Common myeloid progenitor, CD34-positive (primary cell): ENCODE measurements around the gene NEGR1.

Experiments used
- CTCF ChIA-PET: fragments of 350-600 bp; sonication (Branson Sonifier 250); formaldehyde crosslinking; loops from one replicate; lab custom pipeline; 2021; ENCODE audit warnings: antibody characterized with exemption; lab: Charles Lee
- POLR2A ChIA-PET: fragments of 350-600 bp; sonication (Branson Sonifier 250); formaldehyde crosslinking; loops from one replicate; lab custom pipeline; 2021; ENCODE audit warnings: antibody characterized with exemption; lab: Charles Lee
- DNase-seq, 3 donors: peaks; one replicate each; pipeline versions ENCODE4 v3.0.0 to v3.0.0-alpha.2; 2013
- H3K27ac ChIP-seq, 2 experiments: 1 replicate in 1 of 2; 2 replicates in 1 of 2; pipeline ENCODE4 v1.7.0; 2013; ENCODE audit warnings: inconsistent platforms in 2 of 2, low read length in 2 of 2, mild to moderate bottlenecking in 2 of 2, low read depth in 1 of 2, moderate library complexity in 1 of 2; ENCODE audit not compliant: severe bottlenecking in 2 of 2, insufficient read depth in 1 of 2, poor library complexity in 1 of 2
- H3K27me3 ChIP-seq, 5 experiments: replicated peaks in 2 of 5; 1 replicate in 3 of 5; 2 replicates in 2 of 5; pipeline versions ENCODE4 v1.6.1 to v1.7.0; 2013; ENCODE audit warnings: low read length in 4 of 5, mild to moderate bottlenecking in 2 of 5, moderate library complexity in 2 of 5, inconsistent platforms in 1 of 5; ENCODE audit not compliant: insufficient read depth in 5 of 5, control insufficient read depth in 4 of 5
- H3K36me3 ChIP-seq, 4 experiments: 1 replicate in 2 of 4; 2 replicates in 2 of 4; pipeline versions ENCODE4 v1.6.1 to v1.7.0; 2013; ENCODE audit warnings: low read length in 3 of 4, control low read depth in 1 of 4, mild to moderate bottlenecking in 1 of 4; ENCODE audit not compliant: control insufficient read depth in 4 of 4, insufficient read depth in 4 of 4
- H3K4me1 ChIP-seq, 4 experiments: 1 replicate in 3 of 4; 2 replicates in 1 of 4; pipeline versions ENCODE4 v1.6.1 to v1.7.1; 2013; ENCODE audit warnings: low read length in 3 of 4, mild to moderate bottlenecking in 3 of 4, control low read depth in 1 of 4, inconsistent platforms in 1 of 4, moderate library complexity in 1 of 4; ENCODE audit not compliant: control insufficient read depth in 4 of 4, insufficient read depth in 4 of 4; ENCODE audit errors: control extremely low read depth in 1 of 4
- H3K4me3 ChIP-seq, 7 experiments: 1 replicate in 4 of 7; 2 replicates in 3 of 7; pipeline versions ENCODE4 v1.5.1 to v1.7.0; 2013; ENCODE audit warnings: mild to moderate bottlenecking in 7 of 7, low read length in 6 of 7, moderate library complexity in 6 of 7, inconsistent platforms in 2 of 7, low read depth in 2 of 7, control low read depth in 1 of 7; ENCODE audit not compliant: insufficient read depth in 4 of 7, control insufficient read depth in 1 of 7; ENCODE audit errors: extremely low read depth in 1 of 7
- H3K9me3 ChIP-seq, 5 experiments: 1 replicate in 4 of 5; 2 replicates in 1 of 5; pipeline versions ENCODE4 v1.6.1 to v1.7.1; 2013; ENCODE audit warnings: low read length in 4 of 5, mild to moderate bottlenecking in 2 of 5, inconsistent platforms in 1 of 5, low read depth in 1 of 5, moderate library complexity in 1 of 5; ENCODE audit not compliant: control insufficient read depth in 4 of 5, insufficient read depth in 2 of 5; ENCODE audit errors: control extremely low read depth in 1 of 5
- WGBS: methylation state at CpG from one replicate; pipeline ENCODE4 v1.1.5; 2013; ENCODE audit not compliant: insufficient coverage; 5-methylcytosine and 5-hydroxymethylcytosine counted together

The NEGR1 gene

GRCh38 chr1:71502006-71502405 is 780.3 kb downstream of the NEGR1 start:
- no peaks in the 10 kb centered on the region for H3K27me3 ChIP-seq
- H3K36me3 ChIP-seq, result peaks cover 0 to 3% (median 0%) of the 10 kb centered on the region in 4 experiments
- H3K4me1 ChIP-seq, result no peaks in the 10 kb centered on the region
- WGBS, result 86% methylated on average over 5 of the region's 6 CpGs
- H3K9me3 ChIP-seq, result peaks cover 0 to 11% (median 3%) of the 10 kb centered on the region in 5 experiments
- no peak for DNase-seq
- H3K27ac ChIP-seq, result no peak overlapping the region
- H3K4me3 ChIP-seq, result no peak overlapping the region
- POLR2A ChIA-PET, result no interaction called here
- CTCF ChIA-PET, result no interaction called here

- Histone ChIP-seq H3K36me3 (no peaks in the 10 kb centered on the region), H3K9me3 (peaks cover 0 to 3% (median 0%) of the 10 kb centered on the region in 5 experiments), H3K4me1 (no peaks in the 10 kb centered on the region), H3K27ac (no peak overlapping the region), H3K4me3 (no peak overlapping the region), H3K27me3 (no peaks in the 10 kb centered on the region)
- ChIA-PET CTCF (interaction anchor here (1.3 kb wide), 1 partner anchor 27 kb away, joined by 3 read pairs; no protein-coding TSS in a partner anchor), POLR2A (no interaction called here)
- DNase-seq, result no peak
Measured at GRCh38 chr1:71498542-71498941, 783.8 kb downstream of the NEGR1 start.

GRCh38 chr1:71494163-71494562 is 788.2 kb downstream of the NEGR1 start:
- POLR2A ChIA-PET, result no interaction called here
- Histone ChIP-seq H3K27ac (no peak overlapping the region), H3K27me3 (no peaks in the 10 kb centered on the region), H3K36me3 (no peaks in the 10 kb centered on the region), H3K9me3 (peaks cover 0 to 3% (median 0%) of the 10 kb centered on the region in 5 experiments), H3K4me1 (no peaks in the 10 kb centered on the region), H3K4me3 (no peak overlapping the region)
- DNase-seq, result no peak
- CTCF ChIA-PET, result no interaction called here

- no peaks in the 10 kb centered on the region for H3K36me3 ChIP-seq
- 80% methylated on average over 1 of the region's 7 CpGs for WGBS
- H3K9me3 ChIP-seq, result peaks cover 0 to 3% (median 0%) of the 10 kb centered on the region in 5 experiments
- no peak overlapping the region for H3K27ac ChIP-seq
- DNase-seq, result no peak
- ChIA-PET POLR2A (no interaction called here), CTCF (interaction anchor here (1.4 kb wide), 1 partner anchor 10 kb away, joined by 3 read pairs; no protein-coding TSS in a partner anchor)
- H3K4me1 ChIP-seq, result peaks cover 0 to 3% (median 0%) of the 10 kb centered on the region in 4 experiments
- no peak overlapping the region for H3K4me3 ChIP-seq
- H3K27me3 ChIP-seq, result no peaks in the 10 kb centered on the region
Measured at GRCh38 chr1:71492298-71493041, 789.9 kb downstream of the NEGR1 start.

GRCh38 chr1:71490432-71490831 is 791.9 kb downstream of the NEGR1 start:
- Histone ChIP-seq H3K27me3 (no peaks in the 10 kb centered on the region), H3K36me3 (no peaks in the 10 kb centered on the region), H3K27ac (no peak overlapping the region), H3K4me1 (peaks cover 0 to 3% (median 0%) of the 10 kb centered on the region in 4 experiments), H3K9me3 (peaks cover 0 to 3% (median 0%) of the 10 kb centered on the region in 5 experiments), H3K4me3 (no peak overlapping the region)
- POLR2A ChIA-PET, result no interaction called here
- CTCF ChIA-PET, result no interaction called here
- 98% methylated on average over 4 of the region's 5 CpGs for WGBS
- DNase-seq, result no peak

GRCh38 chr1:71488555-71489252 is 793.6 kb downstream of the NEGR1 start:
- DNase-seq, result peak in 2 of 3 donors; percentile 41 to 61
- CTCF ChIA-PET, result no interaction called here
- no peak overlapping the region for H3K4me3 ChIP-seq
- no peaks in the 10 kb centered on the region for H3K36me3 ChIP-seq
- 88% methylated on average over 1 of the region's 3 CpGs for WGBS
- no peaks in the 10 kb centered on the region for H3K9me3 ChIP-seq
- POLR2A ChIA-PET, result no interaction called here
- H3K27me3 ChIP-seq, result no peaks in the 10 kb centered on the region
- H3K27ac ChIP-seq, result no peak overlapping the region
- peaks cover 0 to 3% (median 0%) of the 10 kb centered on the region in 4 experiments for H3K4me1 ChIP-seq

- Histone ChIP-seq H3K4me3 (no peak overlapping the region), H3K36me3 (no peaks in the 10 kb centered on the region), H3K27me3 (no peaks in the 10 kb centered on the region), H3K9me3 (peaks cover 0 to 3% (median 0%) of the 10 kb centered on the region in 5 experiments), H3K27ac (no peak overlapping the region), H3K4me1 (no peaks in the 10 kb centered on the region)
- ChIA-PET CTCF (no interaction called here), POLR2A (no interaction called here)
- WGBS, result no CpG with 5 or more reads among the region's 2 CpGs
- DNase-seq, result no peak
Measured at GRCh38 chr1:71473331-71473730, 809.0 kb downstream of the NEGR1 start.
